Activated naive CD8-positive, alpha-beta T cell treated with anti-CD3 and anti-CD28 coated beads, Interleukin-2, amount 10 ng/mL, durations not matched to agents 7 days and 5 days (primary cell): ENCODE results near the gene GNB3. TPM values are rescaled to one million over a fixed set of nuclear protein-coding genes. Genes with fewer than 3 reads are reported as not detected.
A peak's percentile ranks its signal among the peaks of the same experiment; 100 is the strongest.

Experiments
- ATAC-seq: fragments of 150-1000 bp; cut with Tn5 transposase; one replicate; pipeline ENCODE4 v1.10.0; 2021; ENCODE audit warnings: low read depth, moderate library complexity
- POLR2A ChIA-PET: fragments of 350-600 bp; sonication (Branson Sonifier 250); formaldehyde crosslinking; loops from one replicate; lab custom pipeline; 2021; ENCODE audit warnings: antibody characterized with exemption; lab: Charles Lee
- DNase-seq: peaks from one replicate; pipeline ENCODE4 v3.0.0; 2021
- H3K27ac Mint-ChIP-seq: one replicate; pipeline ENCODE4 v1.8.0; 2022; ENCODE audit warnings: mild to moderate bottlenecking, mixed read lengths
- H3K27me3 Mint-ChIP-seq: one replicate; pipeline ENCODE4 v1.8.0; 2022; ENCODE audit warnings: mild to moderate bottlenecking, moderate library complexity, mixed read lengths
- H3K36me3 Mint-ChIP-seq: one replicate; pipeline ENCODE4 v1.8.0; 2021; ENCODE audit warnings: mild to moderate bottlenecking, mixed read lengths
- H3K4me1 Mint-ChIP-seq: one replicate; pipeline ENCODE4 v1.8.0; 2021; ENCODE audit warnings: mixed read lengths
- H3K4me3 Mint-ChIP-seq: one replicate; pipeline ENCODE4 v1.8.0; 2022; ENCODE audit warnings: mild to moderate bottlenecking, moderate library complexity, mixed read lengths
- H3K9me3 Mint-ChIP-seq: one replicate; pipeline ENCODE4 v1.8.0; 2021; ENCODE audit warnings: mixed read lengths
- total RNA-seq, 2 experiments: library from RNA; stranded (reverse); gene quantifications; one replicate each; pipeline ENCODE4 v1.2.3, GENCODE V29; 2021

Gene GNB3
- total RNA-seq, 2 experiments from 2014 or later: 2.6 to 3.1 TPM

DNA sequence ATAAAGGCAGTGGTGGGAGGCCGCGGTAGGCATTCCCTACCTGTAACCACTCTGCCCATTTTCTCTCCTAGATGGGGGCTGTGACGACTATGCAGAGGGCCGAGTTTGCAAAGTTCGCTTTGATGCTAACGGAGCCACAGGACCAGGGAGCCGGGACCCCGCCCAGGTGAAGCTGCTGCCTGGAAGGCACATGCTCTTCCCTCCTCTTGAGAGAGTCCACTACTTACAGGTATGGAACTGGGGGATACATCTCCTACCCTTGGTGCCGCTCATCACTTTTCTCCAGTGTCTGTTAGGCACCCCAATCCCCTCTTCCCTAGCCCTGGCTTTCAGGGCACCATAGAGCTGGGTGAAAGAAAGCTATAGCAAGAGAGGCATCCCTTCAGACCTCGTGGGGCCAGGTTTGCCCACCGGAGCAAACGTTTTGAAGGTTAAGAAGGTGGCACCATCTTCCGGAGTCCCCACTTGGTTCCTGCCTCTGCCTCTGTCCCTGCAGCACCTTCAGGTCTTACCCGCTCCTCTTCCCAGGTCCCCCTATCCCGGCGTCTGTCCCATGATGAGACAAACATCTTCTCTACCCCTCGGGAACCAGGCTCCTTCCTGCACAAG, 14.5 kb upstream of the GNB3 start:
- Mint-ChIP-seq H3K4me3 (no peak overlapping the region), H3K4me1 (peaks cover 20% of the 10 kb centered on the region), H3K27ac (no peak overlapping the region), H3K36me3 (no peaks in the 10 kb centered on the region), H3K9me3 (no peaks in the 10 kb centered on the region), H3K27me3 (peaks cover 73% of the 10 kb centered on the region)
- ATAC-seq: no peak
- DNase-seq: peak; percentile 30
- POLR2A ChIA-PET: interaction anchor here (1.4 kb wide), 1 partner anchor 73 kb away, joined by 5 read pairs; the partner anchor contains the start of gene MLF2

DNA sequence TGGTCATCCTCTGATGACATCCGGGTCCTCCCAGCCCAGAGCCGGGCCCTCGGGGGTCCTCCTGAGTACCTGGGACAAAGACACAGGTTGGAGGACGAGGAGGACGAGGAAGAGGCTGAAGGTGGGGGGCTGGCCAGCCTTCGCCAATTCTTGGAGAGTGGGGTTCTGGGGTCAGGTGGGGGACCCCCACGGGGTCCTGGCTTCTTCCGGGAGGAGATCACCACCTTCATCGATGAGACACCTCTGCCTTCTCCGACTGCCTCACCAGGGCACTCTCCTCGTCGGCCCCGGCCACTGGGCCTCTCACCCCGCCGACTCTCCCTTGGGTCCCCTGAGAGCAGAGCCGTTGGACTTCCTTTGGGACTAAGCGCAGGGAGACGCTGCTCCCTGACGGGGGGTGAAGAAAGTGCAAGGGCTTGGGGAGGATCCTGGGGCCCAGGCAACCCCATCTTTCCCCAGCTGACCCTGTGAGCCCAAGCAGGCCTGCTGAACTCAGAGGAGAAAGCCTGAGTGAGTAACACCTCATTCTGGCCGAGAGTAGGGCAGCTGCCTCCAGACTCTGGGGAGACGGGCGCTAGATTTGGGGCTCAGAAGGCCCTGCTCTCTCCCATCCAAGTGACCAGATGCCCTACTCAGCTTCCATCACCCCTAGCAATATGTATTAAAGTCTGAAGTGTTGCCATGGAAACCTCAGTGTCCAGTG, 13.8 kb upstream of the GNB3 start:
- Mint-ChIP-seq H3K27ac (no peak overlapping the region), H3K9me3 (no peaks in the 10 kb centered on the region)
- POLR2A ChIA-PET: interaction anchor here (1.4 kb wide), 1 partner anchor 74 kb away, joined by 5 read pairs; the partner anchor contains the start of gene MLF2

DNA sequence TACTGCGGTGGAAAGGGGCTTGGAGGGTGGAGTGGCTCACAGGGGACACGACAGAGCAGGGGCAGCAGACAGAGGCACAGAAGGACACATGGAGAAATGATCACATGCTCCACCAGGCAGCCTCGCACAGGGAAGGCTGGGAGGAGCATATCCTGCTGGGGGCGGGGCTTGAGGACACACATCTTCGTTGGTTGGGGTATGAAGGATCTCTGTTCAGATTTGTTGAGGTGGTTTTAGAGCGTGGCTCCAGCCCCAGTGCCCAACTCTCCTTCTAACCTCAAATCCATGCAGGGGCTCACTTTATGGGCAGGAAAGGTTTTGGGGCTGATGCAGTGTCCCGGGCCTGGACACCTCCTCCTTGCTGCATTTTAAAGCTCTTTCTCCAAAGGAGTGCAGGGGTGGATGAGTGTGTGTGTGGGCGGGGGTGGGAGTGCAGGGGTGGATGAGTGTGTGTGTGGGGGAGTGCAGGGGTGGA, 13.3 kb upstream of the GNB3 start:
- no peak overlapping the region for H3K27ac Mint-ChIP-seq

More for the DNA sequence above, 13.8 kb upstream of the GNB3 start:
- no peak for ATAC-seq
- no peaks in the 10 kb centered on the region for H3K36me3 Mint-ChIP-seq
- DNase-seq: peak; percentile 32
- peaks cover 17% of the 10 kb centered on the region for H3K4me1 Mint-ChIP-seq
- H3K27me3 Mint-ChIP-seq: peaks cover 73% of the 10 kb centered on the region
- H3K4me3 Mint-ChIP-seq: peak overlapping the region; percentile 58

DNA sequence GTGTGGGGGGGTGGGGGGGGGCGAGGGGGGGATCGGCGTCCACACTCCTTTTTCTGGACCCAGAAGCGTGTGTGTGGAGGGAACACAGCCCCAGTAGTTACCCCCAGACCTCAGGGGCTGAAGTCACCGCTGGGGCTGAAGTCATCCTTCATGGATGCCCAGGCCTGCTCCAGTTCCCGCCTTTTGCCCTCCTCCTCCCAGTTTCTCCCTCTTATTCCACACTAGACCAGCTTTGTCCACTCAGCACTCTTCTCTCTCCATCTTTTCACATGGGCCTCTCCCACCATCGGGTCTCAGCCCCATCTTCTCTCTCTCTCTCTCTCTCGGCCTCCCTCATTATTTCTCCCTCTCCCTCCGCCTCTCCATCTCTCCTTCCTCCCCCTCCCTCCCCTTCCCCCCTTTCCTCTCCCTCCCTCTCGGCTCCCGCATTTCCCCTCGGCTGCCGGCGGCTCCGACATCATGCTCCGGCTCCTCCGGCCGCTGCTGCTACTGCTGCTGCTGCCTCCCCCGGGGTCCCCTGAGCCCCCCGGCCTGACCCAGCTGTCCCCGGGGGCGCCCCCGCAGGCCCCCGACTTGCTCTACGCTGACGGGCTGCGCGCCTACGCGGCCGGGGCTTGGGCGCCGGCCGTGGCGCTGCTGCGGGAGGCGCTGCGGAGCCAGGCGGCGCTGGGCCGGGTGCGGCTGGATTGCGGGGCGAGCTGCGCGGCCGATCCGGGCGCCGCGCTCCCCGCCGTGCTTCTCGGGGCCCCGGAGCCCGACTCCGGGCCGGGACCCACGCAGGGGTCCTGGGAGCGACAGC, 12.5 kb upstream of the GNB3 start, which contains the start of gene P3H3:
P3H3 (plus strand) TSS at position 426 of the 799 bp plus-strand sequence; CDS start at position 460, 34 bp downstream.
- POLR2A ChIA-PET: interaction anchor here (1.1 to 1.7 kb wide), 3 partner anchors 23 to 45 kb away, joined by 3 to 5 read pairs (median 4); partner anchors contain the start of genes CD4, CDCA3 and SPSB2
- peak; percentile 44 for ATAC-seq
- Mint-ChIP-seq H3K36me3 (no peaks in the 10 kb centered on the region), H3K4me1 (peaks cover 15% of the 10 kb centered on the region), H3K4me3 (peak within 1 kb of the TSS; percentile 84), H3K27ac (peak within 1 kb of the TSS; percentile 70), H3K27me3 (peaks cover 64% of the 10 kb centered on the region), H3K9me3 (no peaks in the 10 kb centered on the region)
- peak; percentile 63 for DNase-seq

More for the DNA sequence above, 13.3 kb upstream of the GNB3 start:
- Mint-ChIP-seq H3K9me3 (no peaks in the 10 kb centered on the region), H3K27me3 (peaks cover 71% of the 10 kb centered on the region), H3K4me3 (peak overlapping the region; percentile 58), H3K36me3 (no peaks in the 10 kb centered on the region), H3K4me1 (peaks cover 15% of the 10 kb centered on the region)
- ATAC-seq (no peak), DNase-seq (peak; percentile 54)
- POLR2A ChIA-PET: interaction anchor here (1.7 kb wide), 1 partner anchor 24 kb away, joined by 5 read pairs; the partner anchor contains the start of gene CDCA3

DNA sequence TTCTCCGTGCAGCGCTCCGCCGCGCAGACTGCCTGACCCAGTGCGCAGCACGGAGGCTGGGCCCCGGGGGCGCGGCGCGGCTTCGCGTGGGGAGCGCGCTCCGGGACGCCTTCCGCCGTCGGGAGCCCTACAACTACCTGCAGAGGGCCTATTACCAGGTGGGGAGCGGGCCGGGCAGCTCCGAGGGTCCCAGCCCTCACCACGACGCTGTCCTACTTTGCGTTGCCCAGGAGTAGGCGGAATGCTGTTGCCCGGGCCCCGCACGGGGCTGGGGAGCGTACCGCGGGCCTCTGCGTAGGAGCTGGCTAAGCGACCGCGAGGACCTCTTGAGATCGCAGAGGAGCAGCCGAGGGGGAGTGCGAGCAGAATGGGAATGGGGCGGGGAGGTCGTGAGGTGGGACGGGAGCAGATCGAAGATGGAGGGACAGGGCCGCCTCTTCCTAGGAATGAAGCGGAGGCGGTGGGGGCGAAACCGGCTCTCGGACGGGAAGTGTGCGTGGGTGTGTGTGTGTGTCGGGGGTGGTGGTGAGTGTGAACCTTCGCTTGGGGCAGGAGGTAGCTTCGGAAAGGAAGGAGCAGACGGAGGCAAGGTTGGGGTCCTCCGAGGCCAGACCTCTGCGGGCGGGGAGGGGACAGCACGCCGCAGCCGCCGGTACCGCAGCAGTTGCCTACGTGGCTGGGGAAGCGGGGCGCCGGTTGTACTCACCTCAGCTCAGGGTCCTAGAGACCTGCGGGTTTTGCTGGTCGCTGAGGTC, 11.8 kb upstream of the GNB3 start:
- Mint-ChIP-seq H3K4me3 (peak overlapping the region; percentile 82), H3K9me3 (no peaks in the 10 kb centered on the region), H3K27me3 (peaks cover 61% of the 10 kb centered on the region), H3K36me3 (no peaks in the 10 kb centered on the region), H3K27ac (peak overlapping the region; percentile 70), H3K4me1 (peaks cover 15% of the 10 kb centered on the region)
- DNase-seq: peak; percentile 64
- peak; percentile 50 for ATAC-seq
- POLR2A ChIA-PET: interaction anchor here (0.6 to 1.7 kb wide), 5 partner anchors 22 to 249 kb away, joined by 3 to 7 read pairs (median 5); partner anchors contain the start of genes CD4, CDCA3, MLF2 and SPSB2

DNA sequence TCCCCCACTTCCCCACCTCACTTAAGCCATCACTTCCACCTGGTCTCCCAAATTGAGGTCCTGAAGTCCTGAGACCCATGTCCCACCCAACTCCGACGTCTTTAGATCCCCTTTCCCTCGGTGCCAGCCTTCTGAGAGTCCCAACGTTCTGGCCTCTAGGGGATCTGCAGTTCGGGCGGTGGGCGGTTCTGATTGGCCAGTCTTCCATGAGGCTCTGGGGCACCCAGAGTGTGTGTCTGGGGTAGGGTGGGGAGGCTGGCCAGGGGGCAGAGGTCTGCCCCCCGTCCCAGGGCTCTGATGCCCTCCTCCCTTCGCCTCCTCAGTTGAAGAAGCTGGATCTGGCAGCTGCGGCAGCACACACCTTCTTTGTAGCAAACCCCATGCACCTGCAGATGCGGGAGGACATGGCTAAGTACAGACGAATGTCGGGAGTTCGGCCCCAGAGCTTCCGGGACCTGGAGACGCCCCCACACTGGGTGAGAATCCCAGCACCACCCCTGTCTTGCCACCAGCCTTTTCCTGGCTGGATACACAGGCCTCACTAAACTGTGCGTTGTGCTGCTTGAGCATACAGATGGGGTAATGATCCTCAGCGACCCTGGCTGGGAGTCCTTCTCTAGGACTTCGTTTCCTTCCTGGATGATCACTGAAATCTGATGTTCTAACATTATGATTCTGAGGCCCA, 11.0 kb upstream of the GNB3 start:
- H3K36me3 Mint-ChIP-seq: no peaks in the 10 kb centered on the region
- no peak overlapping the region for H3K27ac Mint-ChIP-seq
- no peak for DNase-seq
- H3K4me1 Mint-ChIP-seq: peaks cover 15% of the 10 kb centered on the region
- ATAC-seq: no peak
- H3K9me3 Mint-ChIP-seq: no peaks in the 10 kb centered on the region
- POLR2A ChIA-PET: interaction anchor here (0.6 to 1.4 kb wide), 5 partner anchors 41 to 250 kb away, joined by 3 to 7 read pairs (median 4); partner anchors contain the start of genes CD4, MLF2 and SPSB2
- peak overlapping the region; percentile 82 for H3K4me3 Mint-ChIP-seq
- H3K27me3 Mint-ChIP-seq: peaks cover 58% of the 10 kb centered on the region

DNA sequence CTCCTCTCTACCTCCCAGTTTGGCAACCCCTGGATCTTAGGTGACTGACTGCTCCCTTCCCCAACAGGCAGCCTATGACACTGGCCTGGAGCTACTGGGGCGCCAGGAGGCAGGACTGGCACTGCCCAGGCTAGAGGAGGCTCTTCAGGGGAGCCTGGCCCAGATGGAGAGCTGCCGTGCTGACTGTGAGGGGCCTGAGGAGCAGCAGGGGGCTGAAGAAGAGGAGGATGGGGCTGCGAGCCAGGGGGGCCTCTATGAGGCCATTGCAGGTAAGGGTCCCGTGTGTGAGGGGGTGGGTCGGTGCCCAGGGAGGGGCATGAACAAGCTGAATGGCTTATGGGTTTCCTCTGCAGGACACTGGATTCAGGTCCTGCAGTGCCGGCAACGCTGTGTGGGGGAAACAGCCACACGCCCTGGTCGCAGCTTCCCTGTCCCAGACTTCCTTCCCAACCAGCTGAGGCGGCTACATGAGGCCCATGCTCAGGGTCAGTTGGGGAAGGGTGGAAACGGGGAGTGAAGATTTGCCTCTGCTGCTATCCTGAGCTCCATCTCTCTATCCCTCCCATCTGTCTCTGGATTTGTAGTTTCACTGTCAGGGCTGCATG, 10.3 kb upstream of the GNB3 start:
- Mint-ChIP-seq H3K9me3 (no peaks in the 10 kb centered on the region), H3K4me3 (no peak overlapping the region), H3K36me3 (no peaks in the 10 kb centered on the region), H3K27me3 (peaks cover 53% of the 10 kb centered on the region), H3K27ac (no peak overlapping the region), H3K4me1 (peaks cover 17% of the 10 kb centered on the region)
- POLR2A ChIA-PET: interaction anchor here (1.1 to 1.3 kb wide), 2 partner anchors 21 to 77 kb away, joined by 3 to 4 read pairs; partner anchors contain the start of genes MLF2 and USP5
- ATAC-seq (no peak), DNase-seq (peak; percentile 34)

DNA sequence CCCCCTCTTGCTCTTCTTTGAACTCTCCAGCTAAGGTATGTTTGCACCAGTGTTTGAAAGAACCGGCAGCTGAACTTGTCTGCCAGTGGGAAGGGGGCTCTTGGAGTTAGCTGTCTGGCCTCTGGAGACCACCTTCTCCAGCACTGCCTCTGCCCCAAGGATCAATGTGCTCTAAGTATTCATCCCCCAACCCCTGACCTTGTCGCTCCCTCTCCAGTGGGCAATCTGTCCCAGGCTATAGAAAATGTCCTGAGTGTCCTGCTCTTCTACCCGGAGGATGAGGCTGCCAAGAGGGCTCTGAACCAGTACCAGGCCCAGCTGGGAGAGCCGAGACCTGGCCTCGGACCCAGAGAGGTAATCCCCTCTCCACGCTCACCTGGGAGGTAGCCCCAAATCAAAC, 9.7 kb upstream of the GNB3 start:
- Mint-ChIP-seq H3K27me3 (peaks cover 48% of the 10 kb centered on the region), H3K27ac (no peak overlapping the region)
- no peak for ATAC-seq

DNA sequence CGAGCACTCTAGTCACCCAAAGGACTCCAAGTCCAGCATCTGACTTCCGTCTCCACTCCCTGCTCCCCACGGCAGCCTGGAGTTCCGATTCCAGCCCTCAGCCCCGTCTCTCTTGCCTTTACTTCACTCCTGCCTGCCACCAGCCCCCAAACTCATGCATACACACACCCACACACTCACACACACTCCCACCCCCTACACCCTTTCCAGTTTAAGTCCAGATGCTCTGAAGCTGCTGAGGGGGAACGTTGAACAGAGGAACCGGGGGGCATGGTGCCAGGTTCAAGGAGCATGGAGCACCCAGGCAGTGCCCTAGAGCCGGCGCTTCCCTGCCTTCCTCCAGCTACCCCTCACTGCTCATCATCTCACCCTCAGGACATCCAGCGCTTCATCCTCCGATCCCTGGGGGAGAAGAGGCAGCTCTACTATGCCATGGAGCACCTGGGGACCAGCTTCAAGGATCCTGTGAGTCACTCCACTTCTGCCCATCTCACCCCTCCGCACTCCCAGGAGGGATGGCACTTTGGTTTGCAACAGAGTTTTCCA, 9.2 kb upstream of the GNB3 start:
- Mint-ChIP-seq H3K36me3 (no peaks in the 10 kb centered on the region), H3K27ac (no peak overlapping the region), H3K27me3 (peaks cover 44% of the 10 kb centered on the region), H3K9me3 (no peaks in the 10 kb centered on the region), H3K4me1 (peaks cover 19% of the 10 kb centered on the region), H3K4me3 (no peak overlapping the region)
- POLR2A ChIA-PET: no interaction called here
- ATAC-seq: no peak
- no peak for DNase-seq

More for the DNA sequence above, 9.7 kb upstream of the GNB3 start:
- H3K4me1 Mint-ChIP-seq: peaks cover 19% of the 10 kb centered on the region
- DNase-seq: no peak
- H3K36me3 Mint-ChIP-seq: no peaks in the 10 kb centered on the region
- POLR2A ChIA-PET: interaction anchor here (1.1 to 1.3 kb wide), 2 partner anchors 21 to 78 kb away, joined by 3 to 4 read pairs; partner anchors contain the start of genes MLF2 and USP5
- no peak overlapping the region for H3K4me3 Mint-ChIP-seq
- H3K9me3 Mint-ChIP-seq: no peaks in the 10 kb centered on the region

DNA sequence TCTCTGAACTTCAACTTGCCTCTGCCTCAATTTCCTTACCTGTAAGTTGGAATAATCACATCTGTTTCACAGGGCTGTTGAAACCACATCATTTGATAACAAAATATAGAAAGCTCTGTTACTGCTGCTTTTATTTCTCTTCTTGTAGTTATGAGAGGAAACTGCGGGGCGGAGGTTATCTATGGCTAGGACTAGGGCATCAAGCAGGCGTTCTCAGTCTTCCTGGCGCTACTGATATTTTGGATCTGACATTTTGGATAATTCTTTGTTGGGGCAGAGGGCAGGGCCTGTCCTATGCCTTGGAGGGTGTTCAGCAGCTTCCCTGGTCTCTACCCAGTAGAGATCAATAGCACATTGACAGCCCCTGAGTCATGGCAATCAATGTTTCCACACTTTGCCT, 8.6 kb upstream of the GNB3 start:
- peaks cover 38% of the 10 kb centered on the region for H3K27me3 Mint-ChIP-seq

More for the DNA sequence above, 8.6 kb upstream of the GNB3 start:
- POLR2A ChIA-PET: no interaction called here
- Mint-ChIP-seq H3K9me3 (no peaks in the 10 kb centered on the region), H3K27ac (no peak overlapping the region), H3K4me3 (no peak overlapping the region), H3K4me1 (peaks cover 19% of the 10 kb centered on the region), H3K36me3 (no peaks in the 10 kb centered on the region)
- DNase-seq: no peak
- ATAC-seq: no peak
